Erythroblast (primary cell): ENCODE measurements around the gene WDFY4.

ENCODE experiments used
- DNase-seq, 2 experiments: peaks; one replicate each; lab custom pipeline; 2025; lab: John Stamatoyannopoulos, UW
- GATA1 ChIP-seq: IDR thresholded peaks from 2 replicates; pipeline ENCODE4 v1.6.1; 2011; ENCODE audit warnings: low read depth, mild to moderate bottlenecking, control low read depth, low read length, moderate library complexity
- POLR2A ChIP-seq: IDR thresholded peaks from 2 replicates; pipeline ENCODE4 v1.6.1; 2011; ENCODE audit warnings: mild to moderate bottlenecking, low read length

WDFY4 gene

GRCh38 chr10:48993627-48994026 lies 309.0 kb downstream of the WDFY4 start:
- TF ChIP-seq POLR2A (no peak), GATA1 (no peak)
- no peak for DNase-seq

DNA sequence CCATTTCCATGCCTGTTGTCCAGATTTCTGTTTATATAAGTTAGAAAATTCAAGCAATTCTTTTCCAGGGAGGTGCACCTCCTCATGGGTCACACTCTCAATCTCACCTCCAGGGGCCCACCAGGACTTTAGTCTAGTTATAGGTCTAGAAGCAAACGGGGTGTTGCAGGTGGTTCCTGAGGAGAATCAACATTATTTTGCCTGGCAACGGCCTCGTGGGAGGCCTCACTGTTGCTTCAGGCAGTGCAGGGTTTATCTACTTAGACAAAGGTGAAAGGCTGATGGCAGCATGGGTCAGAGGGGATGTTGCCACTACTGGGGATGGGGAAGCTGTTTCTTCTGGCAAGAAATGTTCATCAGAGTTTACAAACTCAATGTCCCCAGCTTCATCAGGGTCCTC lies 311.7 kb downstream of the WDFY4 start:
- TF ChIP-seq POLR2A = no peak
- TF ChIP-seq GATA1 = no peak
- no peak for DNase-seq

- no peak for DNase-seq
- TF ChIP-seq POLR2A = no peak
- TF ChIP-seq GATA1 = no peak
Observed at GRCh38 chr10:48999346-48999745, 314.7 kb downstream of the WDFY4 start.

DNA sequence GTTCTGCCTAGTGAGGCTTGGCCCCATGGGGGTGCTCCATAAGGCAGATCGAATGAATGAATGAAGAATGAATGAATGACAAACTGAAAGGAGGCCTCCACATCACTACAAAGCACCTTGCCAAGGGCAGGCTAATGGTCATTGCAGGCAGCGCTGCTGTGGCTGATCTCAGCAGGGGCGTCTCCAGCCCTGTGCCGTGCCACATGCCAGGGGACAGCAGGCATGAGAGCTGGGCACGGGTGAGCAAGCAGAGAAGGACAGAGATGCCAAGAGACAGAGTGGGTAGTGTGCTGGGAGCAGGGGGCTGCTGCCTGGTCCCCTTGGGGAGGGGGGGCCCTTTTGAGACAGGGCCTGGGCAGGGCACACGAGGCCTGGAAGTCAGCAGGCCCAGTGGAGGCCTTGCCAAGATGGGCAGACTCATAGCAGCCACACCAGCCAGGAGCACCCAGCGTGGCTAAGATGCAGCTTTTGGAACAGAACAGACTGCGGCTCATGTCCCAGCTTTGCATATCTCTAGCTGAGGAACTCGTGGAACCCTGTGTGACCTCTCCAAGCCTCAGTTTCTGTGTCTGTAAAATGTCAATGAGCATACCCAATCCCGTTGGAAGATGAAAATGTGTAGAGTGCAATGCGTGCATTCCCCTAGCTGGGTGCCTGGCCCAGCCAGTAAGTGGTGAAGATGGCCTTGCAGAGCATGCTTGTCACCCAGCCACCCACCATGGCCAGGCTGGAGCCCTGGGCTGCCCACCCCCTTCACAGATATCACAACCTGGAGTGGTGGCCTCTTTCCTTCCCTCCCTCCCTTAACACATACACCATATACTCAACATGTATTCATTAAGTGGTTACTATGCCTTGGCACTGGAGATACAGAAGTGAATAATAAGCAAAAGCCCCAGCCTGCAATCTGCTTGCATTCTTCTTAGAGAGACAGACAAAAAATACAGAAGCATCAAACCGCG lies 316.0 kb downstream of the WDFY4 start:
- no peak for DNase-seq
- no peak for TF ChIP-seq POLR2A
- TF ChIP-seq GATA1 = no peak

- no peak for TF ChIP-seq POLR2A
- no peak for TF ChIP-seq GATA1
- no peak for DNase-seq
Observed at GRCh38 chr10:49001402-49001801, 316.7 kb downstream of the WDFY4 start.

DNA sequence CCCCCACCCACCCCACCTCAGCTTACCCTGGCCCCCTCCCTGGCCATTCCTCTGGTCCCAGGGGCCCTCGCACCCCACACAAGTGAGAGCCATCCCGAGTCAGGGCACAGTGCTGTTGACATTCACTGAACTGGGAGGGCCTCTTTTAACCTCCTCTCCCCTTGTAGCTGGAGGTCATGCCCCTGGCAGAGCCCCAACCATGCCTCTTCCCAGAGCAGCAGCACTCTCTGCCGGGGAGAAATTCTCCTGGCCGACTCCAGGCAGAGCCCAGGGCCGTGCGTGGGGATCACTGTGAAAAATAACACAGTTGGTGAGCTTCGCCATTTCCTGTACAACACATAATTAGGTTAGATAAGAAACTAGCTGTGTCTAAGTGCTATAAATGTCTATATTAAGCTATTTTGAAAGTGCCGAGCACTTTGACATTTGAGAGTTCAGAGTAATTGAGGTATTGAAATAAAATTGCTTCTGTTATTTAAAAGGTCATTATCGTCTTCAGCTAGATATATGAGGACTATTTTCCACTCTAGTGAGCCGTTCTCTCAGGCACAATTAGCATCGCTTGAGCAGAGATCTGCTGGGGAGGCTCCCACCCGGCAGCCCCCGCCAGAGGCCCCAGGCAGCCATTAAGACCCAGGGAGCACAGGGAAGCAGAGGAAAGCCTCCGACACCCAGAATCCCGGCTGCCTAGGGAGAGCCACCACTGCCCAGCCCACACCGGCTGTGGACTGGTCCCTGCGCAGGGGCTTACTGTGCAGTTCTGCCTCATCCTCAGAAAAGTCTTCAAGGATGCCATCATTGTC lies 317.4 kb downstream of the WDFY4 start:
- DNase-seq = no peak
- TF ChIP-seq POLR2A = no peak

GRCh38 chr10:49005270-49005669 lies 320.6 kb downstream of the WDFY4 start:
- DNase-seq = no peak
- no peak for TF ChIP-seq POLR2A

GRCh38 chr10:49007129-49007528 lies 322.5 kb downstream of the WDFY4 start:
- no peak for DNase-seq
- TF ChIP-seq POLR2A (no peak), GATA1 (no peak)

- DNase-seq = no peak
- TF ChIP-seq GATA1 = no peak
- TF ChIP-seq POLR2A = no peak
Observed at GRCh38 chr10:49008091-49008490, 323.4 kb downstream of the WDFY4 start.

DNA sequence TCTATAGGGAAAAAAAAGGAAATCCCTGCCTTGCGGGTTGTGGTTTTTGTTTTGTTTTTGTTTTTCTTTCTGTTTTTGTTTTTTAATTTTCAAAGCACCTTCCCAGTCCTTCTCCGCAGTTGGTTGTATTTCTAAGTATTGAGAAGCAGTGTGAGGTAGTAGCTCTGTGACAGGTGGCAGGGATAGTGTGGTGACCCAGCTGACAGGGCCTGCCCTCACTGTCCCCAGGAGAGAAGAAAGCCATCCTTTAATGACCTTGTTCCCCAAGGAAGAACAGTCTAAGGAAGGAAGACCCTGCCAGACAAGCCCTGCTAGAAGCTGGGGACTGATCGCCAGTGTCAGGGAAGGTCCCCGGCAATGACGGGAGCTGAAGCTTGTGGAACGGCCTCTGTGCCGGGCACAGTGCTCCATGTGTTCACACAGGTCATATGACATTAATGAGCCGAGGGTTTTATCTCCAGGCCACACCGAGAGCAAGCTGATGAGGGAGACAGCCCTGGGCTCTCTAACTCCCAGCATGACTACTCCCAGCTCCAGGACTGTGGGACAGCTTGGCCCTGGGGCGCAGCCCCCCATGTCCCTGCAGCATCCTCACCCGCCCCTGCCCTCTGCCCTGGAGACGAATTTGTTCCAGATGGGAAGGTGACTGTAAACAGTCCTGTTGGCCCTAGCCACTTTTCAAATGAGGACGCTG lies 324.0 kb downstream of the WDFY4 start:
- no peak for TF ChIP-seq POLR2A
- TF ChIP-seq GATA1 = no peak
- no peak for DNase-seq

GRCh38 chr10:49009199-49009979 lies 324.7 kb downstream of the WDFY4 start:
- DNase-seq = no peak
- no peak for TF ChIP-seq GATA1
- no peak for TF ChIP-seq POLR2A

DNA sequence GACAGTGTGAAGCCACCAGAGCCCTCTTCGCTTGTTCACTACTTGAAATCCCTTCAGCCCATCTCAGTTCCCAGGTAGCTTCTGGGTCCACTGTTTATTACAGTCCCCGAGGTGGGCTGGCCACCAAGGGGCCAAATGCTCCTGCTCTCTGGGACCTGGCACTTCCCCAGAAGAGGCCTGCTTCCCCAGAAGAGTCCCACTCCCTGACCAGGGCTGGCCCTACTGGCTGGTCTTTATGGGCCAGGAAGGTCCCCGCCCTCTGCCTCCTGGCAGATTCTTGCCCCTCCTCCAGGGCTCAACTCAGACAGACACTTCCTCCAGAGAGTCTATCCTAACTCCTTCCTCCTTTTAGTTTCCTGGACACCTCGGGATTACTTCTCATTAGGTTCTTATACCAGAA lies 325.6 kb downstream of the WDFY4 start:
- TF ChIP-seq GATA1 (no peak), POLR2A (no peak)

GRCh38 chr10:49010865-49011264 lies 326.2 kb downstream of the WDFY4 start:
- TF ChIP-seq GATA1 (no peak), POLR2A (no peak)
- DNase-seq = no peak

More for the DNA sequence above, 325.6 kb downstream of the WDFY4 start:
- DNase-seq = no peak
